Measurements from ENCODE around the gene PARP8.

PARP8 gene

GRCh38 chr5:50886657-50887345, 220.4 kb downstream of the PARP8 start:
- H3K36me3 ChIP-seq (ENCODE audit: control insufficient read depth in 1 of 2, insufficient read depth in 2 of 2, low read depth in 1 of 2, low read length in 2 of 2) = no peaks in the 10 kb centered on the region
- no peak overlapping the region for H4K91ac ChIP-seq (ENCODE audit: low read length)
- no peaks in the 10 kb centered on the region for H3K9me3 ChIP-seq (ENCODE audit: control insufficient read depth, low read length)
- no peak overlapping the region for H3K14ac ChIP-seq (ENCODE audit: low read length in 2 of 2)
- no peaks in the 10 kb centered on the region for H3K79me1 ChIP-seq (replicated peaks; ENCODE audit: low read length, poor library complexity, severe bottlenecking)
- no peak overlapping the region for H2BK5ac ChIP-seq (ENCODE audit: low read depth, low read length, poor library complexity, severe bottlenecking)
- no peak for DNase-seq
- no peak overlapping the region for H3K9ac ChIP-seq (ENCODE audit: low read length)
- H3K4ac ChIP-seq (ENCODE audit: low read depth in 1 of 2, low read length in 2 of 2) = no peak overlapping the region
- no peak overlapping the region for H2AFZ ChIP-seq (ENCODE audit: low read depth, low read length)
- no peak overlapping the region for H3K27ac ChIP-seq (ENCODE audit: low read length, poor library complexity, severe bottlenecking)
- no peak overlapping the region for H3K4me3 ChIP-seq (ENCODE audit: insufficient read depth in 1 of 2, low read depth in 1 of 2, low read length in 2 of 2)
- H2BK12ac ChIP-seq (ENCODE audit: low read length in 2 of 2) = no peak overlapping the region
- no peaks in the 10 kb centered on the region for H3K4me1 ChIP-seq (ENCODE audit: control insufficient read depth, insufficient read depth, low read depth, low read length)
- no peak overlapping the region for H2BK120ac ChIP-seq (ENCODE audit: low read depth, low read length)
- H2BK15ac ChIP-seq (ENCODE audit: low read depth, poor library complexity, severe bottlenecking) = no peak overlapping the region
- H3K23ac ChIP-seq (ENCODE audit: low read length in 2 of 2) = no peak overlapping the region
- H3K27me3 ChIP-seq (ENCODE audit: control insufficient read depth in 1 of 2, insufficient read depth in 1 of 2, low read length in 2 of 2) = no peaks in the 10 kb centered on the region
- WGBS = 40% methylated on average over 2 of the region's 2 CpGs
- H2AK5ac ChIP-seq (ENCODE audit: low read length, severe bottlenecking) = no peak overlapping the region
- H3K4me2 ChIP-seq (ENCODE audit: low read length, poor library complexity, severe bottlenecking) = no peak overlapping the region
- H4K8ac ChIP-seq (ENCODE audit: low read length) = no peak overlapping the region
- no peak overlapping the region for H3K18ac ChIP-seq (ENCODE audit: low read depth in 1 of 2, low read length in 2 of 2)

- Histone ChIP-seq H2BK120ac (ENCODE audit: low read depth, low read length) (no peak overlapping the region), H3K14ac (ENCODE audit: low read length in 2 of 2) (no peak overlapping the region), H3K79me1 (replicated peaks; ENCODE audit: low read length, poor library complexity, severe bottlenecking) (no peaks in the 10 kb centered on the region), H3K36me3 (ENCODE audit: control insufficient read depth in 1 of 2, insufficient read depth in 2 of 2, low read depth in 1 of 2, low read length in 2 of 2) (no peaks in the 10 kb centered on the region), H3K4me1 (ENCODE audit: control insufficient read depth, insufficient read depth, low read depth, low read length) (no peaks in the 10 kb centered on the region), H4K91ac (ENCODE audit: low read length) (no peak overlapping the region), H3K4me3 (ENCODE audit: insufficient read depth in 1 of 2, low read depth in 1 of 2, low read length in 2 of 2) (no peak overlapping the region), H2BK15ac (ENCODE audit: low read depth, poor library complexity, severe bottlenecking) (no peak overlapping the region), H4K8ac (ENCODE audit: low read length) (no peak overlapping the region), H3K9me3 (ENCODE audit: control insufficient read depth, low read length) (no peaks in the 10 kb centered on the region), H3K4me2 (ENCODE audit: low read length, poor library complexity, severe bottlenecking) (no peak overlapping the region), H3K9ac (ENCODE audit: low read length) (no peak overlapping the region), H3K27ac (ENCODE audit: low read length, poor library complexity, severe bottlenecking) (no peak overlapping the region), H3K18ac (ENCODE audit: low read depth in 1 of 2, low read length in 2 of 2) (no peak overlapping the region), H2BK5ac (ENCODE audit: low read depth, low read length, poor library complexity, severe bottlenecking) (no peak overlapping the region), H2AK5ac (ENCODE audit: low read length, severe bottlenecking) (no peak overlapping the region), H3K27me3 (ENCODE audit: control insufficient read depth in 1 of 2, insufficient read depth in 1 of 2, low read length in 2 of 2) (no peaks in the 10 kb centered on the region), H2BK12ac (ENCODE audit: low read length in 2 of 2) (no peak overlapping the region), H3K23ac (ENCODE audit: low read length in 2 of 2) (no peak overlapping the region), H2AFZ (ENCODE audit: low read depth, low read length) (no peak overlapping the region), H3K4ac (ENCODE audit: low read depth in 1 of 2, low read length in 2 of 2) (no peak overlapping the region)
- 82% methylated on average over 3 of the region's 3 CpGs for WGBS
- DNase-seq = no peak
Observed at GRCh38 chr5:50887889-50888633, 221.6 kb downstream of the PARP8 start.

GRCh38 chr5:50888751-50889150, 222.3 kb downstream of the PARP8 start:
- H4K8ac ChIP-seq (ENCODE audit: low read length) = no peak overlapping the region
- no peaks in the 10 kb centered on the region for H3K27me3 ChIP-seq (ENCODE audit: control insufficient read depth in 1 of 2, insufficient read depth in 1 of 2, low read length in 2 of 2)
- no peak overlapping the region for H3K27ac ChIP-seq (ENCODE audit: low read length, poor library complexity, severe bottlenecking)
- H3K4me3 ChIP-seq (ENCODE audit: insufficient read depth in 1 of 2, low read depth in 1 of 2, low read length in 2 of 2) = no peak overlapping the region
- no peak overlapping the region for H2BK12ac ChIP-seq (ENCODE audit: low read length in 2 of 2)
- no peak overlapping the region for H3K14ac ChIP-seq (ENCODE audit: low read length in 2 of 2)
- H3K23ac ChIP-seq (ENCODE audit: low read length in 2 of 2) = no peak overlapping the region
- no peaks in the 10 kb centered on the region for H3K79me1 ChIP-seq (replicated peaks; ENCODE audit: low read length, poor library complexity, severe bottlenecking)
- H3K4ac ChIP-seq (ENCODE audit: low read depth in 1 of 2, low read length in 2 of 2) = no peak overlapping the region
- DNase-seq = no peak
- H3K4me1 ChIP-seq (ENCODE audit: control insufficient read depth, insufficient read depth, low read depth, low read length) = no peaks in the 10 kb centered on the region
- no peak overlapping the region for H3K18ac ChIP-seq (ENCODE audit: low read depth in 1 of 2, low read length in 2 of 2)
- H2BK120ac ChIP-seq (ENCODE audit: low read depth, low read length) = no peak overlapping the region
- no peak overlapping the region for H3K4me2 ChIP-seq (ENCODE audit: low read length, poor library complexity, severe bottlenecking)
- H4K91ac ChIP-seq (ENCODE audit: low read length) = no peak overlapping the region
- no peak overlapping the region for H2BK15ac ChIP-seq (ENCODE audit: low read depth, poor library complexity, severe bottlenecking)
- no peak overlapping the region for H3K9ac ChIP-seq (ENCODE audit: low read length)
- H3K36me3 ChIP-seq (ENCODE audit: control insufficient read depth in 1 of 2, insufficient read depth in 2 of 2, low read depth in 1 of 2, low read length in 2 of 2) = no peaks in the 10 kb centered on the region
- no peak overlapping the region for H2AFZ ChIP-seq (ENCODE audit: low read depth, low read length)
- no peak overlapping the region for H2BK5ac ChIP-seq (ENCODE audit: low read depth, low read length, poor library complexity, severe bottlenecking)
- WGBS = no CpG with 5 or more reads among the region's 1 CpG
- H3K9me3 ChIP-seq (ENCODE audit: control insufficient read depth, low read length) = no peaks in the 10 kb centered on the region
- H2AK5ac ChIP-seq (ENCODE audit: low read length, severe bottlenecking) = no peak overlapping the region

- Histone ChIP-seq H2AK5ac (ENCODE audit: low read length, severe bottlenecking) (no peak overlapping the region), H2BK5ac (ENCODE audit: low read depth, low read length, poor library complexity, severe bottlenecking) (no peak overlapping the region), H3K4ac (ENCODE audit: low read depth in 1 of 2, low read length in 2 of 2) (no peak overlapping the region), H4K91ac (ENCODE audit: low read length) (no peak overlapping the region), H3K14ac (ENCODE audit: low read length in 2 of 2) (no peak overlapping the region), H4K8ac (ENCODE audit: low read length) (no peak overlapping the region), H3K4me2 (ENCODE audit: low read length, poor library complexity, severe bottlenecking) (no peak overlapping the region), H3K79me1 (replicated peaks; ENCODE audit: low read length, poor library complexity, severe bottlenecking) (no peaks in the 10 kb centered on the region), H2AFZ (ENCODE audit: low read depth, low read length) (no peak overlapping the region), H3K4me3 (ENCODE audit: insufficient read depth in 1 of 2, low read depth in 1 of 2, low read length in 2 of 2) (no peak overlapping the region), H3K36me3 (ENCODE audit: control insufficient read depth in 1 of 2, insufficient read depth in 2 of 2, low read depth in 1 of 2, low read length in 2 of 2) (no peaks in the 10 kb centered on the region), H3K27ac (ENCODE audit: low read length, poor library complexity, severe bottlenecking) (no peak overlapping the region), H3K23ac (ENCODE audit: low read length in 2 of 2) (no peak overlapping the region), H2BK120ac (ENCODE audit: low read depth, low read length) (no peak overlapping the region), H3K27me3 (ENCODE audit: control insufficient read depth in 1 of 2, insufficient read depth in 1 of 2, low read length in 2 of 2) (no peaks in the 10 kb centered on the region), H2BK12ac (ENCODE audit: low read length in 2 of 2) (no peak overlapping the region), H2BK15ac (ENCODE audit: low read depth, poor library complexity, severe bottlenecking) (no peak overlapping the region), H3K4me1 (ENCODE audit: control insufficient read depth, insufficient read depth, low read depth, low read length) (no peaks in the 10 kb centered on the region), H3K18ac (ENCODE audit: low read depth in 1 of 2, low read length in 2 of 2) (no peak overlapping the region), H3K9ac (ENCODE audit: low read length) (no peak overlapping the region), H3K9me3 (ENCODE audit: control insufficient read depth, low read length) (no peaks in the 10 kb centered on the region)
- peak; percentile 2 for DNase-seq
- no CpG with 5 or more reads among the region's 2 CpGs for WGBS
Observed at GRCh38 chr5:50889790-50890189, 223.4 kb downstream of the PARP8 start.

Data from mesenchymal stem cell (in vitro differentiated cells and primary cell).